ENCODE results near the gene CDH4. TPM values are rescaled to one million over a fixed set of nuclear protein-coding genes. Genes with fewer than 3 reads are reported as not detected.

Gene CDH4
- total and polyA plus RNA-seq, 2 donors = 0.04 to 0.42 TPM

GRCh38 chr20:61916318-61916891 lies 664.3 kb downstream of the CDH4 start:
- WGBS = 76% methylated on average over 6 of the region's 6 CpGs
- no peak for DNase-seq (ENCODE audit: extremely low spot score)
- Histone ChIP-seq H3K27ac (ENCODE audit: low read depth) (no peak overlapping the region), H3K4me3 (ENCODE audit: low read depth, low read length) (no peak overlapping the region), H3K36me3 (ENCODE audit: insufficient read depth) (no peaks in the 10 kb centered on the region), H3K4me1 (ENCODE audit: insufficient read depth) (no peaks in the 10 kb centered on the region)

GRCh38 chr20:61917474-61918145 lies 665.5 kb downstream of the CDH4 start:
- WGBS = 75% methylated on average over 20 of the region's 20 CpGs
- DNase-seq (ENCODE audit: extremely low spot score) = no peak

DNA sequence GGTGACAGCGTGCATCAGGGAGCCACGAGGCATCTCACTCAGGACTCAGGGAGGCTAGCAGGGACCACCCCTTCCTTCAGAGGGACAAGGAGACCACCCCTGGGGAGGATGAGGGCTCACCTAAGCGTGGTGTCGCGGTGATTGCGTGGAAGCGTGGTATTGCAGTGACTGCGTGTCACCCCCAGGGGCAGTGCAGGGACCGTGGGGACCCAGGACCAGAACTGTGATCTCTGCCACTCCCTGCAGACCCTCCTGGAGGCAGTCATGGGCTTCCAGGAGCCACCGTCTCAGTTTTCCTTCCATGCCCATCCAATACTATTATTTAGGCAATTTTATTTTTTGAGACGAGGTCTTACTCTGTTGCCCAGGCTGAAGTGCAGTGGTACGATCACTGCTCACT lies 666.5 kb downstream of the CDH4 start:
- H3K27ac ChIP-seq (ENCODE audit: low read depth) = no peak overlapping the region
- no peaks in the 10 kb centered on the region for H3K4me1 ChIP-seq (ENCODE audit: insufficient read depth)
- H3K4me3 ChIP-seq (ENCODE audit: low read depth, low read length) = no peak overlapping the region
- H3K36me3 ChIP-seq (ENCODE audit: insufficient read depth) = no peaks in the 10 kb centered on the region
- no peak for DNase-seq (ENCODE audit: extremely low spot score)
- WGBS = 84% methylated on average over 12 of the region's 12 CpGs

More at GRCh38 chr20:61917474-61918145, 665.5 kb downstream of the CDH4 start:
- no peak overlapping the region for H3K4me3 ChIP-seq (ENCODE audit: low read depth, low read length)
- no peak overlapping the region for H3K27ac ChIP-seq (ENCODE audit: low read depth)
- H3K36me3 ChIP-seq (ENCODE audit: insufficient read depth) = no peaks in the 10 kb centered on the region
- no peaks in the 10 kb centered on the region for H3K4me1 ChIP-seq (ENCODE audit: insufficient read depth)

DNA sequence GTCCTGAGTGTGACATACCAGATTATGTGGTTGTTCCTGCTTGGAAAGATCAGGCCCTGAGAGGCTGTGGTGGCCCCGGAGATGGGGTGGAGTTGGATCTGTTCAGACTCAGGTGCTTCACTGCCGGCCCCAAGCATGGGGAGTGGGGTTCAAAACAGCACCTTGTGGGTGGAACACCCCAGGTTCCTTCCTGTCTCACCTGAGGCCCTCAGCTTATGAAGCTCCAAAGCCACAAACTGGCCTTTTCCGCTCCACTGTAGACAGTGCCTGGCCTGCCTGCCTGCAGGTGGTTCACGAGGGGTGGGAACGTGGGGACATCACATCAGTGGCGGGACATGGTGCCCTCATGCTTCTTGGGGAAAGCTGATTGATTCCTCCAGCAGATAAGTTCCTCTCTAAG lies 667.2 kb downstream of the CDH4 start:
- no peak for DNase-seq (ENCODE audit: extremely low spot score)
- 89% methylated on average over 6 of the region's 6 CpGs for WGBS
- Histone ChIP-seq H3K4me3 (ENCODE audit: low read depth, low read length) (no peak overlapping the region), H3K27ac (ENCODE audit: low read depth) (no peak overlapping the region), H3K36me3 (ENCODE audit: insufficient read depth) (no peaks in the 10 kb centered on the region), H3K4me1 (ENCODE audit: insufficient read depth) (no peaks in the 10 kb centered on the region)

DNA sequence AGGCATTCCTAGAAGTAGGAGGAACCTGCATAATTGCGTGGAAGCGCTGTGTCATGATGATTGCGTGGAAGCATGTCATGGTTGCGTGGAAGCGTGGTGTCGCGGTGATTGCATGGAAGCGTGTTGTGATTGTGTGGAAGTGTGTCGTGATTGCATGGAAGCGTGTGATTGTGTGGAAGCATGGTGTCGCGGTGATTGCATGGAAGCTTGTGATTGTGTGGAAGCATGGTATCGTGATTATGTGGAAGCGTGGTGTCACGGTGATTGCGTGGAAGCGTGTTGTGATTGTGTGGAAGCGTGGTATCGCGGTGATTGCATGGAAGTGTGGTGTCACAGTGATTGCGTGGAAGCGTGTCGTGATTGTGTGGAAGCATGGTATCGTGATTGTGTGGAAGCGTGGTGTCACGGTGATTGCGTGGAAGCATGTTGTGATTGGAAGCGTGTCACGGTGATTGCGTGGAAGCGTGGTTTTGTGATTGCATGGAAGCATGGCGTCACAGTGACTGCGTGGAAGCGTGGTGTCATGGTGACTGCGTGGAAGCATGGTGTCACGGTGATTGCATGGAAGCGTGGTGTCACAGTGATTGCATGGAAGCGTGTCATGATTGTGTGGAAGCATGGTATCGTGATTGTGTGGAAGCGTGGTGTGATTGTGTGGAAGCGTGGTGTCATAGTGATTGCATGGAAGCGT lies 667.8 kb downstream of the CDH4 start:
- Histone ChIP-seq H3K4me3 (ENCODE audit: low read depth, low read length) (no peak overlapping the region), H3K27ac (ENCODE audit: low read depth) (no peak overlapping the region), H3K36me3 (ENCODE audit: insufficient read depth) (no peaks in the 10 kb centered on the region), H3K4me1 (ENCODE audit: insufficient read depth) (no peaks in the 10 kb centered on the region)
- no peak for DNase-seq (ENCODE audit: extremely low spot score)
- 88% methylated on average over 42 of the region's 42 CpGs for WGBS

- no peak overlapping the region for H3K27ac ChIP-seq (ENCODE audit: low read depth)
- WGBS = 77% methylated on average over 8 of the region's 8 CpGs
- no peak overlapping the region for H3K4me3 ChIP-seq (ENCODE audit: low read depth, low read length)
- no peaks in the 10 kb centered on the region for H3K36me3 ChIP-seq (ENCODE audit: insufficient read depth)
- H3K4me1 ChIP-seq (ENCODE audit: insufficient read depth) = no peaks in the 10 kb centered on the region
- no peak for DNase-seq (ENCODE audit: extremely low spot score)
Observed at GRCh38 chr20:61922411-61922810, 670.4 kb downstream of the CDH4 start.

DNA sequence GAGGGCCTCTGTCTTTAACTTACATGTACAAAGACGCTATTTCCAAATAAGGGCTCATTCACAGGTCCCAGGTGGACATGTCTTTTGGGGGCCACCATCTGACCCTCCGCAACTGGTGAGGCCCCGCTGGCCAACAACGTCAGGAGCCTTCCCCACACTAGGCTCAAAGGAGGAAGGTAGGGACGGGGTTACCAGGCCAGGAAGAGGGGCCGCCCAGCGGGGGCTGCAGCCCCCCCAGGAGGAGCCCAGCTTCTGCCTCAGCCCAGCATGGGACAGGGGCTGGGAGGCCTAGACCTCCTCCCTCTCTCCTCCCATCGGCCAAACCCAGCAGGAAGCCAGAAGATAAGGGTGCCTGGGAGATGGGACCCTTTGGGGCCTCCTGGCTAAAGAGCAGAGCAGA lies 670.9 kb downstream of the CDH4 start:
- Histone ChIP-seq H3K4me1 (ENCODE audit: insufficient read depth) (no peaks in the 10 kb centered on the region), H3K36me3 (ENCODE audit: insufficient read depth) (no peaks in the 10 kb centered on the region), H3K27ac (ENCODE audit: low read depth) (no peak overlapping the region), H3K4me3 (ENCODE audit: low read depth, low read length) (no peak overlapping the region)
- DNase-seq (ENCODE audit: extremely low spot score) = no peak
- WGBS = 72% methylated on average over 8 of the region's 8 CpGs

- Histone ChIP-seq H3K27ac (ENCODE audit: low read depth) (no peak overlapping the region), H3K36me3 (ENCODE audit: insufficient read depth) (no peaks in the 10 kb centered on the region), H3K4me1 (ENCODE audit: insufficient read depth) (no peaks in the 10 kb centered on the region), H3K4me3 (ENCODE audit: low read depth, low read length) (no peak overlapping the region)
- 79% methylated on average over 28 of the region's 28 CpGs for WGBS
- DNase-seq (ENCODE audit: extremely low spot score) = no peak
Observed at GRCh38 chr20:61923371-61924166, 671.5 kb downstream of the CDH4 start.

DNA sequence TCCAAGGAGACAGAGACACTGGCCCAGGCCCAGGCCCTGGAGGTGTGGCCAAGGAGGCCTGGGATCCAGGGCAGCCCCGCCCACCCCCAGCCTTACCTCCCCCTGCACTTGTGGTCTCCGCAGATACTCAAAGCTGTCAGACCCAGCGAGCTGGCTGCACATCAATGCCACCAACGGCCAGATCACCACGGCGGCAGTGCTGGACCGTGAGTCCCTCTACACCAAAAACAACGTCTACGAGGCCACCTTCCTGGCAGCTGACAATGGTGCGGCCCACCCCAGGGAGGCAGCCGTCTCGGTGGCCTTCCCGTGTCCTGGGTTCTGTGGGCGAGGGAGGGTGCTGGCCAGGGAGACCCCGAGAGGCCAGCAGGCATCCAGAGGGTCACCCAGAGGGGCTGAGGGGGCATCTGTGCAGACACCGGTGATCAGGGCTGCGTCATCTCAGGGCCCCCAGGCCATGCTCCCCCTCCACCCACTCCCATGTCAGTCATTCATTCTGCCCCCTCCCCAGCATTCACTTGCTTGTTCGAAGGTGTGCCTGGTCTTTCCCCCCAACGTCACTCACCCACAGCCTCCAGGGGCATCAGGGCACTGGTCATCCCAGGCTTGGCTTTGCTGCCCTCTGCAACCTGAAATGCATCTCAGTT lies 672.3 kb downstream of the CDH4 start:
- no peak overlapping the region for H3K4me3 ChIP-seq (ENCODE audit: low read depth, low read length)
- H3K27ac ChIP-seq (ENCODE audit: low read depth) = no peak overlapping the region
- DNase-seq (ENCODE audit: extremely low spot score) = no peak
- H3K36me3 ChIP-seq (ENCODE audit: insufficient read depth) = no peaks in the 10 kb centered on the region
- no peaks in the 10 kb centered on the region for H3K4me1 ChIP-seq (ENCODE audit: insufficient read depth)
- WGBS = 76% methylated on average over 19 of the region's 19 CpGs

DNA sequence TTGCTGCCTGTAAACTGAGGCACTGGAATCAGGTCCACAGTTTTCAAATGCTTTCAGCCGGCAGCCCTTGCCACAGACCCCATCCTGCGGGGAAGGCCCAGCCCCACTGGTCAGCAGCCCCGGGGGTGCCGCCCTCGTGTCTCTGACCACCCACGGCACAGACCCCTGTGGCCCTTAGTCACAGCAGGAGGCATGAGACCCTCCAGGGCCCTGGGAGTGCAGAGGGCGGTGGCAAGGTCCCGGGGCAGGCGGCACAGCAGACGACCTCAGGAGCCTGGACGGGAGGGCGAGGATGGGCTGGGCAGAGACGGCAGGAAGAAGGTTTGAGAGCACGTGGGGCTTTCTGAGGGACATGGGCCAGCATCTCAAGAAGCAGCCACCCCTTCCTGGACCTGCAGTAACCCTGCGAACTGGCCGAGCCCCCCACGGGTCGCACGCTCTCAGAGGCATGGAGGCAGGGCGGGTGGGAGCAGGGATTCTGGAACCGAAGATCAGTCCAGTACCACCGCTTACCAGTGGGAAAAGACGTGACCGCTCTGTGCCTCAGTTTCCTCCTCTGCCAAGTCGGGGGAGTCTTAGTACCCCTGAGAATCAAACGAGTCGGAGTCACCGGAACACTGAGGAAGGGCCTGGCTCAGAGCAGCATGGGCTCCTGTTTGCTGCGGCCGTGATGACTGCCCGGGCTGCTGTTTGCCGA lies 672.9 kb downstream of the CDH4 start:
- Histone ChIP-seq H3K27ac (ENCODE audit: low read depth) (no peak overlapping the region), H3K4me1 (ENCODE audit: insufficient read depth) (no peaks in the 10 kb centered on the region), H3K36me3 (ENCODE audit: insufficient read depth) (no peaks in the 10 kb centered on the region), H3K4me3 (ENCODE audit: low read depth, low read length) (no peak overlapping the region)
- WGBS = 87% methylated on average over 32 of the region's 32 CpGs
- no peak for DNase-seq (ENCODE audit: extremely low spot score)

GRCh38 chr20:61925555-61926252 lies 673.6 kb downstream of the CDH4 start:
- no peak overlapping the region for H3K27ac ChIP-seq (ENCODE audit: low read depth)
- WGBS = 78% methylated on average over 21 of the region's 21 CpGs
- no peak for DNase-seq (ENCODE audit: extremely low spot score)
- no peaks in the 10 kb centered on the region for H3K36me3 ChIP-seq (ENCODE audit: insufficient read depth)
- H3K4me1 ChIP-seq (ENCODE audit: insufficient read depth) = no peaks in the 10 kb centered on the region
- H3K4me3 ChIP-seq (ENCODE audit: low read depth, low read length) = no peak overlapping the region

DNA sequence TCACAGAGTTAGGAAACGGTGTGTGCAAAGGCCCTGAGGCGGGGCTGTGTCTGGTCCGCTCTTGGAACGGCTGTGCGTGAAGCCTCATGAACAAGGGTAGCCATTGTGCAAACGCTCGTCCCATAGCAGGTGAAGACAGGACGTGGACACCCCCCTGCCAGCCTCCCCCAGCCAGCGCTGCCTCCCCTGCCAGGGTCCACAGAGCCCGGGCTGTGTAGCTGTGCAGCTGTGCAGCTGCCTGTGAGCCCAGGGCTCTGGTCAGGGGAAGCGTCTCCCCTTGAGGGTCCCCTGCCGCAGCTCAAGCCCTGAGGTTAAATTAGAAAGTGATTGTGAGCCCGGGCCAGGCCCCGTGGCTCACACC lies 674.2 kb downstream of the CDH4 start:
- no peak overlapping the region for H3K27ac ChIP-seq (ENCODE audit: low read depth)
- no peak for DNase-seq (ENCODE audit: extremely low spot score)
- no peaks in the 10 kb centered on the region for H3K4me1 ChIP-seq (ENCODE audit: insufficient read depth)
- no peaks in the 10 kb centered on the region for H3K36me3 ChIP-seq (ENCODE audit: insufficient read depth)
- H3K4me3 ChIP-seq (ENCODE audit: low read depth, low read length) = no peak overlapping the region
- WGBS = 87% methylated on average over 14 of the region's 14 CpGs

Data from urinary bladder (tissue), 4 donors.